GM18951 (cell line): ENCODE data around the gene C8G.

ENCODE experiments used
- POLR2A ChIP-seq: IDR thresholded peaks from 4 replicates; pipeline ENCODE4 v1.6.1; 2011; ENCODE audit warnings: mild to moderate bottlenecking; ENCODE audit not compliant: insufficient read length, insufficient read depth; ENCODE audit errors: extremely low read depth
- in situ Hi-C: fragments of 300-500 bp; cut with MboI; formaldehyde crosslinking; loops from one replicate; pipeline ENCODE4 v1.12.0; 2022; ENCODE audit warnings: low sequenced_read_pairs, mixed read lengths, inconsistent platforms; ENCODE audit not compliant: unreplicated experiment

C8G gene

GRCh38 chr9:136944519-136945332 is at the start of gene C8G, which contains the start of gene FBXW5:
TSS of gene C8G (plus strand) at chr9:136945243. CDS start at chr9:136945321, 78 bp downstream.
TSS of gene FBXW5 (minus strand) at chr9:136944738. CDS start at chr9:136944083, 655 bp downstream.
- in situ Hi-C loops, result no loop called here
- peak; percentile 84 for TF ChIP-seq POLR2A

DNA sequence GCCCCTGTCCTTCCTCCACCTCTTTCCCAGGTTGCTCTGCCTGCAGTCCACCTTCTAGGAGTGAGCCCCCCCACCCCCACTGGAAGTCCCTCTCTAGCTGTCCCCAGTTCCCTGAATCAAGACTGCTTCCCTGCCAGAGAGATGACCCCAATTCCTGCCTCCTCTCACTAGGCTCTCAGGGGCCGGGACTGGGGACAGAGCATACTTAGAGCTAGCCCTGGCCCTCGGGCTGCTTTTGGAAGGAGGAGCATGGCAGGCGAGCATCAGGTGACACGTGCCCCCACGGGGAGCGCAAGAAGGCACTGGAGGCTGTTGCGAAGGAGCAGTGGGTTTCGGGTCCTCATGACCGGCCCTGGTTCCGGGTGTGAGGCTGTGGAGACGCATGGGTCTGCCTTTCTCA is 49.0 kb upstream of the C8G start:
- in situ Hi-C loops, result no loop called here

GRCh38 chr9:136898483-136899100 is 46.5 kb upstream of the C8G start:
- in situ Hi-C loops, result no loop called here
- TF ChIP-seq POLR2A, result no peak

More for the DNA sequence above, 49.0 kb upstream of the C8G start:
- no peak for TF ChIP-seq POLR2A

DNA sequence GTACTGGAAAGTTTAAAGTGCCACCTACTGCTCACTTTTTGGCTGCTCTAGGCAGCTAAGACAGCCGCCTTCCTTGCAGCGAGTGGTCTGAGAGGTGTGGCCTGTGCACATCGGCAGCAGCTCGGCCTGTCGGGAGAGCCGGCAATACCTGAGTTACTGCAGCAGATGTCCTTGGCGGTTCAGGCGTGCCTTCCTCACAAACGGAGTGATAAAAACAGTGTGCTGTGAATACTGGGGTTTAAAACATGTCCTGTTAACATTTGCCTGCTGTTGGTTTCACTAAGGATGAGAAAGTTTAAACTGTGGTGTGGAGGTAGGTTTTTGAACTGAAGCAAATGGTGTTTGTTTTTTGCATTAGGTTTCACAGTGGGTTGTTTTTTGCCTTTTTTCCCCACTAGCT is 45.8 kb upstream of the C8G start:
- no peak for TF ChIP-seq POLR2A
- in situ Hi-C loops, result no loop called here

DNA sequence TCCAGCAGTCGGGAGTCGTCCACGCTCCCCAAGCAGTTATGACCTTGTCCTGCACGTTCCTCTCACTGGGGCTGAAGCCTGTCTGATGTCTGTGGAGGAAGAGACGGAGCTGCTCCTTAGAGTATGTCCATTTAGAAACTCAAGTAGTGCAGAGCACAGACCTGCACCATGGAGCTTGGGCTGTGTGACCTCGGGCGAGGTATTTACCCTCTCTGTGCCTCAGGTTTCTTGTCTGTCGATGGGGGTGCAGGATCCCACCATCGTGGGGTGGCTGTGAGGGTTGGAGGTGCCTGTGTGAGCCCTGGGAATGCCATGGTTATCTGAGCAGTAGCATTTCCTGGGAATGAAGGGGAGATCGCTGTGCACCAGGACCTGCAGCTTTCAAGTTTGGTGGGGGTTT is 44.5 kb upstream of the C8G start:
- in situ Hi-C loops, result no loop called here
- TF ChIP-seq POLR2A, result no peak

GRCh38 chr9:136900988-136901515 is 44.0 kb upstream of the C8G start:
- in situ Hi-C loops, result no loop called here
- no peak for TF ChIP-seq POLR2A

GRCh38 chr9:136901516-136902258 is 43.4 kb upstream of the C8G start:
- in situ Hi-C loops, result no loop called here
- peak; percentile 51 for TF ChIP-seq POLR2A

GRCh38 chr9:136902259-136902821 is 42.7 kb upstream of the C8G start:
- in situ Hi-C loops, result no loop called here

GRCh38 chr9:136903041-136903554 is 41.9 kb upstream of the C8G start:
- TF ChIP-seq POLR2A, result no peak
- in situ Hi-C loops, result no loop called here

More at GRCh38 chr9:136902259-136902821, 42.7 kb upstream of the C8G start:
- TF ChIP-seq POLR2A, result peak; percentile 42

GRCh38 chr9:136906266-136906665 is 38.8 kb upstream of the C8G start:
- TF ChIP-seq POLR2A, result no peak
- in situ Hi-C loops, result no loop called here

GRCh38 chr9:136907011-136907914 is 37.8 kb upstream of the C8G start:
- no peak for TF ChIP-seq POLR2A
- in situ Hi-C loops, result no loop called here
